NCI-H774 (cell line): ENCODE results near the gene ATXN7L1.

Source experiments
- DNase-seq: peaks from one replicate; lab custom pipeline; 2025; lab: John Stamatoyannopoulos, UW

Gene ATXN7L1

GRCh38 chr7:105876091-105876963 is at the start of gene ATXN7L1:
Gene ATXN7L1 (minus strand): TSS chr7:105876599. CDS start chr7:105876558, 41 bp downstream.
- DNase-seq = peak; percentile 94

GRCh38 chr7:105926131-105926530 is 49.7 kb upstream of the ATXN7L1 start:
- no peak for DNase-seq

- no peak for DNase-seq
These were observed 48.5 kb upstream of the ATXN7L1 start for GRCh38 chr7:105924945-105925344.

- DNase-seq = no peak
These were observed 44.4 kb upstream of the ATXN7L1 start for GRCh38 chr7:105920766-105921165.

- no peak for DNase-seq
These were observed 41.3 kb upstream of the ATXN7L1 start for GRCh38 chr7:105917659-105918058.

GRCh38 chr7:105916603-105917002 is 40.2 kb upstream of the ATXN7L1 start:
- no peak for DNase-seq

GRCh38 chr7:105913947-105914346 is 37.5 kb upstream of the ATXN7L1 start:
- DNase-seq = no peak

- no peak for DNase-seq
These were observed 35.7 kb upstream of the ATXN7L1 start for GRCh38 chr7:105911961-105912575.

- DNase-seq = no peak
These were observed 33.8 kb upstream of the ATXN7L1 start for GRCh38 chr7:105910172-105910571.

GRCh38 chr7:105909742-105910141 is 33.3 kb upstream of the ATXN7L1 start:
- DNase-seq = no peak

- no peak for DNase-seq
These were observed 30.9 kb upstream of the ATXN7L1 start for GRCh38 chr7:105907129-105907846.

- no peak for DNase-seq
These were observed 30.3 kb upstream of the ATXN7L1 start for GRCh38 chr7:105906695-105907094.

- no peak for DNase-seq
These were observed 29.6 kb upstream of the ATXN7L1 start for GRCh38 chr7:105905910-105906568.

- no peak for DNase-seq
These were observed 29.0 kb upstream of the ATXN7L1 start for GRCh38 chr7:105905209-105905909.

GRCh38 chr7:105904064-105904463 is 27.7 kb upstream of the ATXN7L1 start:
- no peak for DNase-seq

GRCh38 chr7:105902325-105902911 is 26.0 kb upstream of the ATXN7L1 start:
- no peak for DNase-seq

GRCh38 chr7:105897999-105898398 is 21.6 kb upstream of the ATXN7L1 start:
- no peak for DNase-seq

GRCh38 chr7:105896407-105896911 is 20.1 kb upstream of the ATXN7L1 start:
- DNase-seq = peak; percentile 89

- DNase-seq = no peak
These were observed 17.7 kb upstream of the ATXN7L1 start for GRCh38 chr7:105894131-105894530.

GRCh38 chr7:105892387-105892786 is 16.0 kb upstream of the ATXN7L1 start:
- DNase-seq = no peak
